Esophagus (tissue), 2 donors: ENCODE data around the gene CMC2. TPM values are rescaled to one million over a fixed set of nuclear protein-coding genes. Genes with fewer than 3 reads are reported as not detected.
A peak's percentile ranks its signal among the peaks of the same experiment; 100 is the strongest.

Experiments used
- H3K27ac ChIP-seq, 2 donors: one replicate each; pipeline ENCODE4 v1.5.1; 2013; ENCODE audit warnings: low read depth in 2 of 2, mild to moderate bottlenecking in 2 of 2, inconsistent platforms in 1 of 2, low read length in 1 of 2, moderate library complexity in 1 of 2
- H3K27me3 ChIP-seq, 2 donors: one replicate each; pipeline ENCODE4 v1.6.1; 2013; ENCODE audit warnings: low read length in 2 of 2, control low read depth in 1 of 2, mild to moderate bottlenecking in 1 of 2; ENCODE audit not compliant: insufficient read depth in 2 of 2, control insufficient read depth in 1 of 2
- H3K36me3 ChIP-seq, 2 donors: one replicate each; pipeline ENCODE4 v1.6.1; 2013; ENCODE audit warnings: low read length in 1 of 2; ENCODE audit not compliant: control insufficient read depth in 2 of 2, insufficient read depth in 2 of 2
- H3K4me1 ChIP-seq, 2 donors: one replicate each; pipeline ENCODE4 v1.6.1; 2013; ENCODE audit warnings: low read length in 1 of 2; ENCODE audit not compliant: control insufficient read depth in 2 of 2, insufficient read depth in 2 of 2
- H3K4me3 ChIP-seq, 2 donors: one replicate each; pipeline ENCODE4 v1.5.1; 2013; ENCODE audit warnings: low read length in 2 of 2, mild to moderate bottlenecking in 2 of 2, low read depth in 1 of 2, moderate library complexity in 1 of 2
- H3K9me3 ChIP-seq, 2 donors: one replicate each; pipeline ENCODE4 v1.6.1; 2013; ENCODE audit warnings: mild to moderate bottlenecking in 2 of 2, low read depth in 1 of 2, low read length in 1 of 2, moderate library complexity in 1 of 2; ENCODE audit not compliant: control insufficient read depth in 2 of 2, insufficient read depth in 1 of 2
- WGBS, 2 donors: extraction: QIAGEN DNeasy Blood & Tissue Kit; methylation state at CpG; one replicate each; pipeline ENCODE4 v1.1.7; 2013; 5-methylcytosine and 5-hydroxymethylcytosine counted together
- polyA plus RNA-seq, 2 donors: library from polyadenylated mRNA; stranded (reverse); fragments of 200-250 nt; gene quantifications; one replicate each; pipeline ENCODE4 v1.2.3, GENCODE V29; 2013
- donor health status: healthy with polysubstance abuse.
- donor health status: Bipolar disorder and iron deficiency.

The CMC2 gene
- polyA plus RNA-seq, 2 donors = 29.9 to 69.7 TPM

DNA sequence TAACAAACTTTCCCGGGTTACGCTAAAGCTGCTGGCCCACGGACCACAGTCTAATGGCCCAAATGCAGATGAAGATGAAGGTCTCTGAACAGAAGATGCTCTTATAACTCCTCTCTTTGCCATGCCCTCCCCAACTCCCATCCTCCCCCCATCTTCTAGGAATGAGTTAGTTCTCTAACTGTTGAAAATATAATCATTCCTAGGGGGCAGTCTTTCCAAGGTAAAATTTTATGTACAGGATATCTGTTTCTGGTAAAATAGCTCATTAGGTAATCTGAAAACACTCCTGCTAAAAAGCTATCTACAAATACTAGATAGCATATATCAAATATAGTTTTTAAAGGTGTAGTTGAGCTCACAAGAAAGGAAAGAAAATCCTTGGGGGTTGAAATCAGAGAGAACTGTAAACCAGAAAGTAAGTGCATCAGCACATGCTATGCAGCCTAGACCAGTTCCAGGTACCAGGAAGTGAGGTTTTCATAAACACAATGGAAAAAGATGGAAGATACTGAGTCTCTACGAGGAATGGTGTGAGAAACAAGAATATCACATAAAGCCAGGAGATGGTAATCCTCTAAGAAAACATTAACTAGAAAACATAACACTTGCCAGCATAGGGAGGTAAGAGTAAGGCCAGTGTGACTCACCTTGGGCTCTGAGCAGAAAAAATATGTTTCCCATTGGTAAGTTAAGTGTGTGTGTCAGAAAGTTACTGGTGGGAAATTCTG lies 38.1 kb downstream of the CMC2 start:
- no peaks in the 10 kb centered on the region for H3K27me3 ChIP-seq
- no peaks in the 10 kb centered on the region for H3K9me3 ChIP-seq
- peaks cover 0 to 3% of the 10 kb centered on the region in 2 donors for H3K36me3 ChIP-seq
- H3K4me1 ChIP-seq = no peaks in the 10 kb centered on the region
- no peak overlapping the region for H3K27ac ChIP-seq
- 73 to 91% methylated on average over 4 of the region's 4 CpGs for WGBS, 2 donors
- H3K4me3 ChIP-seq = no peak overlapping the region

DNA sequence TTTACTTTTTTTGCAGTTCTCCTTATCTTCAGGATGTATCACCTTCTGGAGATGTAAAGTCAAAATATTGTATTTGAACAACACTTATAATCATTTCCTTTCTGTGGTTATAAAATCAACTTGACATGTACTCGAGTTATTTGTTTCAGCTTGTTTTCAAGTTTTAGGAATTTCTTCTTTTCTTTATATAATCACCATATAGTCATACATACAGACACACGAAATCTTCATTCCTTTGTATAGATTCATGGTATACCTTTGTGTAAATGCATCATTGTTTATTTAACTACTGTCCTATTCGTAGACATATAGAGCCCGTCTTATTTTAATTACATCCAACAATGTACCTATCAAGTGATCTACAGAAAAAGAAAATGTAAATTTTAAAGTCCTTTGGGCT lies 40.1 kb downstream of the CMC2 start:
- Histone ChIP-seq H3K27ac (no peak overlapping the region), H3K36me3 (peaks cover 0 to 3% of the 10 kb centered on the region in 2 donors), H3K4me3 (no peak overlapping the region), H3K9me3 (no peaks in the 10 kb centered on the region), H3K4me1 (no peaks in the 10 kb centered on the region), H3K27me3 (no peaks in the 10 kb centered on the region)
- 74 to 82% methylated on average over 4 of the region's 4 CpGs for WGBS, 2 donors

DNA sequence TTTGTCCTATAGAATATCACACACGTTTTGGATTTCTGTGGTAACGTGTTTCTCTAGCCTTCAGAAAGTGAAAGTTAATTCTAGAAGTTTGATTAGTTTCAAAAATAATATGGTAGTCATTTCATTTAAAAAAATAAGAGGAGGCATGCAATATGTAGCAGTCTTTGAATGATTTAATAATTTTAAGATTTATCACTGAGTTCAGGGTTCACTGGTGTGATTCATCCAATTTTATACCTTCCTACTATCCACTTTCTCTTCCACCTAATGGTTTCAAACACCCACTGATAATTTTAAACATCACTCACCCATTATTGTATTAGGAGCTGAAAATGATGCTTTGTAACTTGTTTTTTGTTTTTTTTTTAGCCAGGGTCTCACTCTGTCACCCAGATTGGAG lies 42.3 kb downstream of the CMC2 start:
- no peak overlapping the region for H3K4me3 ChIP-seq
- H3K36me3 ChIP-seq = peaks cover 0 to 3% of the 10 kb centered on the region in 2 donors
- no peaks in the 10 kb centered on the region for H3K4me1 ChIP-seq
- no peaks in the 10 kb centered on the region for H3K27me3 ChIP-seq
- H3K9me3 ChIP-seq = no peaks in the 10 kb centered on the region
- 41 to 49% methylated on average over 2 of the region's 2 CpGs for WGBS, 2 donors
- no peak overlapping the region for H3K27ac ChIP-seq

DNA sequence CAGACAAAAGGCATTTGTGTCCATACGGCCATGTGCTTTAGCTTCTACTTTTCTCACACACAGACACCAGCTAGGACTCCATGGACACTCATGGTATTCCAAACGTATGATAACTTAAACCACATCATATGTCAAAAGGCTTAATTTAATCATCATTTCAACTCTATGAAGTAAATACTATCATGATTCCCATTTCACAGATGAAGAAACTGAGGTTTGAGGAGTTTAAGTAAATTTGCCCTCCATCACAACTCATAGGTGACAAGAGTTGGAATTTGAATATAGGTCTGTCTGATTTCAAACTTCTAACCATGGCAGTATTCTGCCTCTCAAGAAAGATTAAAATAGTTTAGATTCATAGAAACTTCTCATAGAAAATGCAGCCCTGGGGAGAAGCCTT lies 43.8 kb downstream of the CMC2 start:
- WGBS, 2 donors = 56 to 79% methylated on average over 2 of the region's 2 CpGs

DNA sequence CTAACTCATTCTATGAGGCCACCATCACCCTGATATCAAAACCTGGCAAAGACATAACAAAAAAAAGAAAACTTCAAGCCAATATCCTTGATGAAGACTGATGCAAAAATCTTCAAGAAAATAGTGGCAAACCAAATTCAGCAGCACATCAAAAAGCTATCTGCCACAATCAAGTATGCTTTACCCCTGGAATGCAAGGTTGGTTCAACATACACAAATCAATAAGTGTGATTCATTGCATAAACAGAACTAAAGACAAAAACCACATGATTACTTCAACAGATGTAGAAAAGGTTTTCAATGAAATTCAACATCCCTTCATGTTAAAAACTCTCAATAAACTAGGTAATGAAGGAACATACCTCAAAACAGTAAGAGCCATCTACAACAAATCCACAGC lies 48.4 kb downstream of the CMC2 start:
- Histone ChIP-seq H3K9me3 (no peaks in the 10 kb centered on the region), H3K4me3 (no peak overlapping the region), H3K36me3 (no peaks in the 10 kb centered on the region), H3K27ac (no peak overlapping the region), H3K27me3 (no peaks in the 10 kb centered on the region), H3K4me1 (no peaks in the 10 kb centered on the region)

More for the DNA sequence above, 43.8 kb downstream of the CMC2 start:
- Histone ChIP-seq H3K4me1 (no peaks in the 10 kb centered on the region), H3K27me3 (no peaks in the 10 kb centered on the region), H3K36me3 (no peaks in the 10 kb centered on the region), H3K27ac (no peak overlapping the region), H3K9me3 (no peaks in the 10 kb centered on the region), H3K4me3 (no peak overlapping the region)

DNA sequence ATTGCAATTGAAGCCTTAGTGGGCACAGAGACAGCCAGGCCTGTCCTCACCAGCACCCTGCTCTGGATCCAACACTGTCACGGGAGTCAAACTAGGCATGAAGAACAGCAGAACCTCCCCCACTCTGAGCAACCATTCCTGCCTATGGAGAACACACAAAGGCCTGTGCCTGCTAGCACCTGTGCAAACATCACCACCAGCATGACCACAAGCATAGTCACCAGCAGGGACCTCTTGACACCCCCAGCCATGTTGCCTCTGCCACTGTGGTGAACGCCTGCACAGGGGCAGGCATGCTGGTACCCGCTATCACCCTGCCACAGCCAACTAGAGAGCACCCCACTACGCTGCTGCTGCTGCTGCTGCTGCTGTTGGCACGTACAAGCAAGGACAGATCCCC lies 51.7 kb downstream of the CMC2 start:
- Histone ChIP-seq H3K27me3 (no peaks in the 10 kb centered on the region), H3K4me3 (no peak overlapping the region), H3K9me3 (peaks cover 0 to 2% of the 10 kb centered on the region in 2 donors), H3K27ac (no peak overlapping the region), H3K36me3 (no peaks in the 10 kb centered on the region), H3K4me1 (no peaks in the 10 kb centered on the region)
- 73 to 83% methylated on average over 5 of the region's 5 CpGs for WGBS, 2 donors

DNA sequence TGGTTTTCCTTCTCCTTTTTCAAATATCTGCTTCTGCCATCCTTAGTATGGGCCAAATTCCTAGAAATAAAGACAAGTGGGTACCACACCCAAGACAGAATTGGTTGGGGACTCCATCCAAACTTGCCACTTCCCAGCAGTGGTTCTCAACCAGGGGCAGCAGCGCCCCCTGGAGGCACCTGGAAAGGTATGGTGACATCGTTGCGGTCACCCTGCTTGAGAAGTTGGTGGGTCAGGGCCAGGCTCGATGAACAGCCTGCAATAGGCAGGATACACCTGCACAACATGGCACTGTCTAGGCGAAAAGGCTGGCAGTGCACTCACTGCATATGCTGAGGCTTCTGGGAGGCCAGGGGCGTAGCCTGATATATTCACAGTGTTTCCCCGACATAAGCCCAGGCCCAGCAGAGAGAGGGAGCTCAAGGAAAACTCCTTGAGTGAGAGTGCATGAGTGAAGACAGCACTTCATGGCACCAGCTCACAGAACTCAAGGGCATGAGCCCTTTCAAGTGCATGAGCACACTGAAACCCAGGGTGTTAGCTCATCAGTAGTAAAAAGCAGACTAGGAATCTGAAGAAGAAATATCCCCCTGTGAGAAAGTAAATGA lies 57.7 kb downstream of the CMC2 start:
- peaks cover 0 to 6% of the 10 kb centered on the region in 2 donors for H3K4me1 ChIP-seq
- no peak overlapping the region for H3K4me3 ChIP-seq
- H3K36me3 ChIP-seq = no peaks in the 10 kb centered on the region
- H3K9me3 ChIP-seq = peaks cover 0 to 2% of the 10 kb centered on the region in 2 donors
- no peak overlapping the region for H3K27ac ChIP-seq
- 34 to 40% methylated on average over 7 of the region's 7 CpGs for WGBS, 2 donors
- no peaks in the 10 kb centered on the region for H3K27me3 ChIP-seq

DNA sequence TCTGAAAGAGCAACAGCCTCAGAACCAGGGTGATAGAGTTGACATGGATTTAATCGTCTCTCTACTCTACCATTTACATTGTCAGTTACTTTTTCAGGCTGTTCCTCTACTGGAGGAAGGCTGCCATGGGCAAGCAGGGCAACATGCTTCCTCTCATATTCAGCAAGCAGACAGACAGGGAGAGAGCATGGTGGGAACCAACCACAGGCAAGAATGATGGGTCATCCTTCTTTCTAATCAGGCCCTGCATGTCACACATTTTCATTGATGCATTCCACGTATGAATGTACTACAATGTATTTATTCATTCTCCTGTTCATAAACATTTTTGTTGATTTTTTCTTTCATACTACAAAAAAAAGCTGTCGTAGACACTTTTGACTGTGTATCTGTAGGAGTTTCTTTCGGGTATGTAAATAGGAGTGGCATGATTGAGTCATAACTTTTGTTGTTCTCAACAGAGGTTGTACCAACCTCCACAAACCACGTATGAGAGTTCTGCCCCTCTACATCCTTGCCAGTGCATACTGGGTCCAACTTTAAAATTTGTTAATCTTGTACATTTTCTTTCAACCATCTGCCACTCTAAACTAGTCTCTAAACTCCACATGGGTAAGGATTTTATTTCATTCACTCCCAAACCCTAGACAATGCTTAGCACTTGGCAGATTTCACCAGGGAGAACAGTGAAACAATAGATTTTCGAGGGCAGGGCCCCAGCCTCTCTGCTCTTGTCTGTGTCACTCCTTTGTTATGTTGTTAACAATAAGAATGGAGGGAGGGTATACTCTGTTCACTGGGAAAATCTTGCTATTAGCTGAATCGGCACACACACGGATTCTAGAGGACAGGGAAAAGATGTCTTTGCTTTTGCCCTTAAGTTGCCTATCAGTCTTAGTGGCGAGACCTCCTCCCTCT lies 58.7 kb downstream of the CMC2 start:
- H3K27me3 ChIP-seq = no peaks in the 10 kb centered on the region
- peaks cover 0 to 2% of the 10 kb centered on the region in 2 donors for H3K9me3 ChIP-seq
- WGBS, 2 donors = 58 to 61% methylated on average over 9 of the region's 9 CpGs
- H3K36me3 ChIP-seq = no peaks in the 10 kb centered on the region
- H3K4me3 ChIP-seq = no peak overlapping the region
- H3K27ac ChIP-seq = peak overlapping the region; percentile 53 to 71
- H3K4me1 ChIP-seq = peaks cover 0 to 6% of the 10 kb centered on the region in 2 donors

DNA sequence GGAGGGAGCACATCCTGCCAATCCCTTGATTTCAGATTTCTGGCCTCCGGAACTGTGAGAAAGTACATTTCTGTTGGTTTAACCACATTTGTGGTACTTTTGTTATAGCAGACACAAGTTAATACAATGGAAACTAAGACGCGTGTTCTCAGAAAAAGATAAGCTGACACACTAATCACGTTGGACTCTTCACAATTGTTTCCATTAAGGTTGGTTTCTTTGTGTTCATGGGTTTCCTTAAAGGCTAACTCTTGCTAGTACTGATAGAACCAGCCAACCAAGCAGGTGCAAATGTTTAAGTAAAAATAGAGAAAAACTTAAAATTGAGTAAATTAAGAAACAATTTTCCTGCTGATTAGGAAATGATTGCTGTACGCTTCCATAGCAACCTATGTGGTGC lies 59.4 kb downstream of the CMC2 start:
- Histone ChIP-seq H3K4me3 (no peak overlapping the region), H3K36me3 (no peaks in the 10 kb centered on the region), H3K9me3 (peaks cover 0 to 2% of the 10 kb centered on the region in 2 donors), H3K27ac (peak overlapping the region in 1 of 2 donors; percentile 47), H3K4me1 (peaks cover 0 to 6% of the 10 kb centered on the region in 2 donors), H3K27me3 (no peaks in the 10 kb centered on the region)
- WGBS, 2 donors = 84 to 87% methylated on average over 5 of the region's 5 CpGs
